Effector CD4-positive, alpha-beta T cell (primary cell): ENCODE results near the gene NLRX1.
"Not testable (repeated sequence)": the region's sequence is repeated elsewhere in the genome, so short reads cannot be mapped to it uniquely, and the experiment has no call there.

ENCODE experiments used
- DNase-seq: peaks from one replicate; pipeline ENCODE4 v3.0.0-alpha.2; 2020
- total RNA-seq: gene quantifications from one replicate; lab custom pipeline; 2026; lab: John Stamatoyannopoulos, UW

NLRX1 gene, protein sequence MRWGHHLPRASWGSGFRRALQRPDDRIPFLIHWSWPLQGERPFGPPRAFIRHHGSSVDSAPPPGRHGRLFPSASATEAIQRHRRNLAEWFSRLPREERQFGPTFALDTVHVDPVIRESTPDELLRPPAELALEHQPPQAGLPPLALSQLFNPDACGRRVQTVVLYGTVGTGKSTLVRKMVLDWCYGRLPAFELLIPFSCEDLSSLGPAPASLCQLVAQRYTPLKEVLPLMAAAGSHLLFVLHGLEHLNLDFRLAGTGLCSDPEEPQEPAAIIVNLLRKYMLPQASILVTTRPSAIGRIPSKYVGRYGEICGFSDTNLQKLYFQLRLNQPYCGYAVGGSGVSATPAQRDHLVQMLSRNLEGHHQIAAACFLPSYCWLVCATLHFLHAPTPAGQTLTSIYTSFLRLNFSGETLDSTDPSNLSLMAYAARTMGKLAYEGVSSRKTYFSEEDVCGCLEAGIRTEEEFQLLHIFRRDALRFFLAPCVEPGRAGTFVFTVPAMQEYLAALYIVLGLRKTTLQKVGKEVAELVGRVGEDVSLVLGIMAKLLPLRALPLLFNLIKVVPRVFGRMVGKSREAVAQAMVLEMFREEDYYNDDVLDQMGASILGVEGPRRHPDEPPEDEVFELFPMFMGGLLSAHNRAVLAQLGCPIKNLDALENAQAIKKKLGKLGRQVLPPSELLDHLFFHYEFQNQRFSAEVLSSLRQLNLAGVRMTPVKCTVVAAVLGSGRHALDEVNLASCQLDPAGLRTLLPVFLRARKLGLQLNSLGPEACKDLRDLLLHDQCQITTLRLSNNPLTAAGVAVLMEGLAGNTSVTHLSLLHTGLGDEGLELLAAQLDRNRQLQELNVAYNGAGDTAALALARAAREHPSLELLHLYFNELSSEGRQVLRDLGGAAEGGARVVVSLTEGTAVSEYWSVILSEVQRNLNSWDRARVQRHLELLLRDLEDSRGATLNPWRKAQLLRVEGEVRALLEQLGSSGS
- total RNA-seq: 14.8 reads per million, percentile 40 among the genes with 10 or more reads in this experiment

DNA sequence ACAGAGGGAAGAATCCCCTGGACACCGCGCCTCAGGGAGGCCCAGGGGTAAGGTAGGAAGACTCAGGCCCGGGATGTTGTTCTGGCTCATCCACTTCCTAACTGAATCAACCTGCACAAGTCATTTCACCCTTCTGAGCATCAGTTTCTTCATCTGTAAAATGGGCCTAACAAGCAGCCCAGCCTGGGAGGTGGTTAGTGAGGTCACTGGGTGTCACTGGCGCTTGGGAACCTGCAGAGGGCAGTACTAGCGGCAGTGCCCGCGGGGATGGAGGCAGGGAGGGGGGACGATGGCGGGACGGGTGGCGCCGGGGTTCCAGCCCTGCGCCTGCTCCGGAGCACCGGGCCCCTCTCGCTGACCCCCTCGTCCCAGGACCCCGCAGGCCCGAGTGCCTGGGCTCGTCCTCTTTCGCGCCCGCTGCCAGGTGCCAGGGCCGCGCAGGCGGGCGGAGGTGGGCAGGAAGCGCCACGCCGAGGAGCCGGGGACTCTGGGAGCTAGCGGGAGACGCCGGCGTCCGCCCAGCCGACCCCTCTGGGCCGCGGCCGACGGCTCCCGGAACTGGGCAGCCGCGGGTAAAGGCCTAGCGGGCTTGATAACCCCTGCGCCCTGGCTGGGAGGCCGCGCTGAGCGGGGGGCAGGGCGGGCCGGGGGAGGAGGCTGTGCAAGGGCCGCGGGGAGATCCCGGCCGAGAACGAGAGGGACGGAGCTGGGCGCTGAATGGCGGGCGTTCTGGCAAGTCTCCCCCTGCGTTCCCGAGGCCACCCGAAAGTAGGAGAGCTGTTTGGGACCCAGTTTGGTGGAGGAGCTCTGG is at the start of gene NLRX1:
Gene NLRX1, plus strand, starts transcription at position 255 of the 811 bp plus-strand sequence. CDS start 2,679 bp downstream, outside the sequence.
- DNase-seq: peak; percentile 77

DNA sequence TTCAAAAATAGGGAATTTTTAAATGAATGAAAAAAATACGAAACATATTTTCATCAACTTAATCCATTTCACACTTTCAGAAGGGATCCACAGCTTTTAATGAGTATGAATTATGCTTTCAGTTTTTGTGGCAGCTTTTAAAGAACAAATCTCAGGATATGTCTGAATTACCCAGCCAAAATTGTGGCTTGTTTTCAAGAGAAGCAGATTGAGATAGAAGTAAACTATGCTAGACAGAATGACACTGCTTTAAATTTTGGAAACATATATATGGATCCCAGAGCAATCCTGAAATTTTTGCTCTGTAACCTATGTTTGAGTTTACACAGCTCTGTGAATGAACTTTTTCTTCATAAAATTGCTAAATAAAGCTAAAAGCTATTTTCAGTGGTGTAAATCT is 49.6 kb upstream of the NLRX1 start:
- DNase-seq: no peak

DNA sequence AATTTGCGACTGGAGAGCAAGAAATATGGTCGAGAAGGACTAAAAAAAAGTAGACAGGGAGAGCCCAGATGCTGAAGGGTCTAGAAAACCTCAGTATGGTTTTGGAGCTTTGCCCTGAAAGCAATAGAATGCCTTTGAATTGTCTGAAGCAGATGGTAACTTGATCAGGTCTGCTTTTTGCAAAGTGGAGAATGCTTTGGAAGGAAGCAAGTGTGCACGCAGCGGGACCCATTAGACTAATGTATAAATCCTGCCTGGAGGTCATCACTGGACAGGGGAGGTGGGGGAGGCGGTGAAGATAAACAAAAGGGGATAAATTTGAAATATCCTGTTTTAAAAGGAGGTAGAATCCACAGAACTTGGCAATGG is 47.9 kb upstream of the NLRX1 start:
- DNase-seq: no peak

DNA sequence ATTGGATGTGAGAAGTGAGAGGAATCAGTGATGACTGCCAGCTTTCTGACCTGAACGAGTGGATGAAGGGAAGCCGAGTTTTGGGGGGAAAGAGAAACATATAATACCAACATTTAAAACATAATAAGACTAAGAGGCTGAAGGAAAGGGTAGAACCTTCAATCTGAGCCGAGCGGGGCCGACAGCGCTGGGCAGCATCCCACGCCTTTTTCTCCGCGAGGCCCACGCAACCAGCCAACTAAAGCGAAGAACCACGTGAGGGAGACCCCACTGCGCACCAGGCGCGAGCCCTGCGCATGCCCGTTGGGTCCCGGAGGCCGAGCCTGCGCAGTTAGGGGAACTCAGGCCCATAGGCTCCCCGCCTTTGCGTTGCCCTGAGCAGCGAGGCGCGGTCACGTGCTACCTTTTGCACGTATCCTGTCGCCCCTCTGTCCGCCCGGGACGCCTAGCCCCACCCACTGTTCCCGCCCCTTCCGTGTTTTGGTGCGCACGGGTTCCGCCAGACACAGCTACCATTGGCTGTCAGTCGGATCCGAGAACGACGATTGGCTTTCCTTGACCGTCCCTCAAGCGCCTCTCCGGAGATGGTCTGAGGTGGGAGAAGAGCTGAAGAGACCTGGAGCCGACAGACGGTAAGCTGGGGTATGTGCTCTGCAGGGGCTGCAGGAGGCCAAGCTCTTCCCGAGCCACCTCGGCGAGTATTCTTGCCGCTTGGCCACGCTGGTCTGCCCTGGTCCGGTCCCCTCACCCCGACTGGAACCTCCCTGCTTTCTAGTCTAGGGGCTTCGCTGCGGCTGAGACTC is 47.3 kb upstream of the NLRX1 start, which contains the start of gene HINFP:
Gene HINFP, plus strand, starts transcription at position 573 of the 803 bp plus-strand sequence. CDS start 5,365 bp downstream, outside the sequence.
- DNase-seq: peak; percentile 99

DNA sequence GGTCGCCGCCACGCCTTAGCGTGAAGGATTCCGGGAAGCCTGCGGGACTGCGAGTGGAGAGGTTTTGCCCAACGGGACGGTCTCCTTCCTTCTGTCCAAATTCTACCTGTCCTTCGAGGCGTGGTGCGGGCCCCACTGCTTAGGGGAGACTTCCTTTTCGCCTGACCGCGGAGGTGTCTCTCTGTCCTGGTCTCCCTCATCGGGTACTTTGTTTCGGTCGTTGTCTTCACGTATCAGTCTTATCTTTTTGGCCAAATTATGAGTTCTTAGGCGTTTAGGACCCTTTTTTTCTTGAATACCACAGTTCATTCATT is 46.8 kb upstream of the NLRX1 start:
- no peak for DNase-seq

DNA sequence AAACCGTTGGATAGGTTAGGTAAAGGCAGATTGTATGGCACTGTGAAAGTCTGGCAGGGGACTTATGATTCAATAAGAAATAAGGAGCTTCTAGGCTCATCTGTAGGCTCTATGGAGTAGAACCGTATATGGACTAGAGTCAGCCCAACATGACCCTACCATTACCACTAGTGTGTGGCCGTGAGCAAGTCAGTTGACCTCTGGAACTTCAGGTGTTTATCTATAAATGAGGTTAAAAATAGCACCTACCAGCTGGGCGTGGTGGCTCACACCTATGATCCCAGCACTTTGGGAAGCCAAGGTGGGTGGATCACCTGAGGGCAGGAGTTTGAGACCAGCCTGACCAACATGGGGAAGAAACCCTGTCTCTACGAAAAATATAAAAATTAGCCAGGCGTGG is 42.7 kb upstream of the NLRX1 start:
- DNase-seq: no peak

DNA sequence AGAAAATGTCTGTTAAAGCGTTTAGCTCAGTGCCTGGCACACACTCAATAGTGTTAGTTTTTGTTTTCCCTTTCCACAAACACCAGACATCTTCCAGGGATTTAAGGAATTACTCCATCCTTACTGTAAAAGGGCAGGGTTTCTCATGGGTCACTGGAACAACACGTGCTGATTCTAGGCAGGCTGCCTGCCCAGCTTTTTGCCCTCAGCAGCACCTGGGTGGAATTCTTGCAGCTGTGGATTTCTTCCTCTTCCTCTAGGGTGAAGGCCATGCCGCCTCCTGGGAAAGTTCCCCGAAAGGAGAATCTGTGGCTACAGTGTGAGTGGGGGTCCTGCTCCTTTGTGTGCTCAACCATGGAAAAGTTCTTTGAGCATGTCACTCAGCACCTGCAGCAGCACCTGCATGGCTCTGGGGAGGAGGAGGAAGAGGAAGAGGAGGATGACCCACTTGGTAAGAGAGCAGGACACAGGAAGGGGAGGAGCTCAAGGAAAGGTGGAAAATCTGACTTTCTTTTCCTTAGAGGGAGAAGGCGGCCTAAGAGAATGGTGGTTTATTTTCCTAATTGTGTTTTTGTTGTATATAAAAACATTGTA is 41.8 kb upstream of the NLRX1 start:
- DNase-seq: no peak

DNA sequence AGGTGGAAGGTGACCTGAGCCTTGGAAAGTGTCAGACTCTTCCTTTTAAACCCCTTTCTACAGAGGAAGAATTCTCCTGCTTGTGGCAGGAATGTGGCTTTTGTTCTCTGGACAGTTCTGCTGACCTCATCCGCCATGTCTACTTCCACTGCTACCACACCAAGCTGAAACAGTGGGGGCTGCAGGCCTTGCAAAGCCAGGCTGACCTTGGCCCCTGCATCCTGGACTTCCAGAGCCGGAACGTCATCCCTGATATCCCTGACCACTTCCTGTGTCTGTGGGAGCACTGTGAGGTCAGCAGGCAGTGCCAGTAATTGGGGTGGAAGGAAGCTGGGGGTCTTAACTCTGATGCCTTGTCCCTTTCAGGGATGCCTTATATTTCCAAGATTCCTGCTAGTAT is 37.9 kb upstream of the NLRX1 start:
- DNase-seq: no peak

DNA sequence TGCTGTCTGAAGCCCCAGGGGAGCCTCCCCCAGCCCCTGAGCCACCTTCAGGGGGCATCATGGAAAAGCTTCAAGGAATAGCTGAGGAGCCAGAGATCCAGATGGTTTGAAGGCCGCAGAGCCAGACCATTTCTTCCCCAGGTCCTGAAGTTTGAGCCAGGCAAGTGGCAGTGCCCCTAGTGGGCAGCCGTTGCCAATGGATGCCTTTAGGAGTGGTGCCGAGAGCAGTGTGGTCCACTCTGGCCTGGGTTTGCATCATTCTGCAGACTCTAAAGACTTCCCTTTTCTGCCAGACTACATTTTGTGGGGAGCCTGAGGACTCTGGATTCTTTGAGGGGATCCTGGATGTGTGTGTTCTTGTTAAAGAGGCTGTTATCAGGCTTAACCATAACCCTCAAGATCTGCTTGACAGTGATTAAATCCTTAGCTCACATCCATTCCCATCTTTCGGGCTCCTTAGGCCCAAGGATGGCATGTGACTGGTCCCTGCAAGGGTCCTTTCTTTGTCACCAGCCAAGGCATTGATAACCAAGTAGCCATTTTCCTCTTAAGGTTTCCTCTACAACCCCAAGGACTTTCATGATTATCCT is 34.0 kb upstream of the NLRX1 start:
- no peak for DNase-seq

DNA sequence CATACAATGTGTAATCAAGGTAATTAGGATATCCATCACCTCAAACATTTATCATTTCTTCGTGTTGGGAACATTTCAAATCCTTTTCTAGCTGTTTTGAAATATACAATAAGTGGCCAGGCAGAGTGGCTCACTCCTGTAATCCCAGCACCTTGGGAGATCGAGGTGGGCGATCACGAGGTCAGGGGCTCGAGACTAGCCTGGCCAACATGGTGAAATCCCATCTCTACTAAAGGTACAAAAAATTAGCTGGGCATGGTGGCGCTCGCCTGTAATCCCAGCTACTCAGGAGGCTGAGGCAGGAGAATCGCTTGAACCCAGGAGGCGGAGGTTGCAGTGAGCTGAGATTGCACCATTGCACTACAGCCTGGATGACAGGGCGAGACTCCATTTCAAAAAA is 29.2 kb upstream of the NLRX1 start:
- DNase-seq: not testable (repeated sequence)

DNA sequence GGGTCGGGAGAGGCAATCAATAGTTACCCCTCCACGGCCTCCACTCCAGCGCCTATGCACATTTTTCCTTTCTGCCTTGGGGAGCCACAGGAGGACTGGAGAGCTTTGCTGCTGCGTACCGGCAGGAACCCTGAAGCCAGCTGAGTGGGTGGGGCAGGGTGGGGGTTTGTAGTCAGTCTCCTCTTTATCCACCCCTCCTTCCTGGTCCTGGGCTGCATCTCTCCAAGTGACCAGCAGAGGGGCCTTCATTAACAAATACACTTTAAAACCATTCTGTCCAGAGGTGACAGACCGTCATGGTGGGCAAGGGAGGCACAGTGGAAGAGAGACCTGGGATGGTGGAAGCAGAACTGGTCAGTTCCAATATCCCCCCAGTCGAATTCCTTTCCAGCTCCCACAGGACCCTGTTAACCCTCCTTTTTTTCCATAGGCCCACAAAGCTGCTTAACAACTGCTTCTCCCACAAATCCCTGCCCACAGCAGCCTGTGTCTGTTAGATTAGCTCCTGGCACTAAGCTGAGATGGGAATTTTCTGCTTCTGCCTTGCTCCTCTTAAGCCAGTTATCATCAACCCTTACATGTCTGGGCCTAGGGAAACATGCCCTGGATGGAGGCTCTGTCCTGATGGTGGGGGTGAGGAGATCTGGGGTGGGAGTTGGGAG is 23.6 kb upstream of the NLRX1 start:
- DNase-seq: no peak

DNA sequence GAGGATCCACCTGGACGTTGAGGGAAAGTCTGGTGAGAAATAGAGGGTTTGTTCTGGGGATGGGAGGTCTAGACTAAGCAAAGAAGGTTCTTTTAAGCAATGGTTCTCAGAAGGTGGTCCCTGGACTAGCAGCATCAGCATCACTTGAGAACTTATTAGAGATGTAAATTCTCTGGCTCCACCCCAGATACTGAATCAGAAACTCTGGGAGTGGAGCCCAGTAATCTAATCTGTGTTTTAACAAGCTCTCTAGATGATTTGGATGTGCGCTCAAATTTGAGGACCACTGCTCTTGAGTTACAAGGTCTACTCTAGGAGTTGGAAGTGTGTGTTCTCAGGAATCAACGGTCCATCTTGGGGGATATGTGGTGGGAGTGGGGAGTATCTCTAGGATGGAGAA is 23.0 kb upstream of the NLRX1 start:
- no peak for DNase-seq

DNA sequence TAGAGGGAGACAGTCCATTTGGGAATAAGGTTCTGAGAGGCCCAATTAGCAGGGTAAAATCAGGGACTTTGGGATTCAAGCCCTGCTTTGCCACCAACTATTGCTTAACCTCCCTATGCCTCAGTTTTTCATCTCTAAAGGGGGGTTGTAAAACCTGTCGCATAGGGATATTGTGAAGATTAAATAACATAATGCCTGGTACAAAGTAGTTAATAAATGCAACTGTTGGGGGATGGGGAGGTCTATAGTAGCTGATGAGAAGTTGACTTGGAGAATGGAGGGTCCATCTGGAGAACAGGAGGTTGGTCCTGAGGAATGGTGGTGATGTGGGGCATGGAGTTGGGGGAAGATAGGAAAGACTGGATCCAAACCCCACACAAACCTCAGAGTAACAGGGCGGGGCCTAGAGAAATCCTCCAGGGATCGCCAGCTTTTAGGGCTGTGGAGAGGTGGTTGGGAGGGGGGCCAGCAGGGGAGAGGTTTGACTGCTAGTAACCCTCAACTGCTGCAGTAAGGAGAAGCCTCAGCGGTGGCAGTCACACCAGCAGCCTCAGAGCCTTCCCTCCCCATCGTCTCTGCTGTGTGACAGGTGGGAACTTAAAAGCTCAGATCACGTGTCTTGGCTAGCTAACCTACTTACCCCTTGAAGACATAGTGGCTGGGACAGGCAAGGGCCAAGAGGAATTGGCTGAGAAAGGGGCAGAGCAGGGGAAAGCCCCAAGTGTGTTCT is 20.8 kb upstream of the NLRX1 start:
- no peak for DNase-seq

DNA sequence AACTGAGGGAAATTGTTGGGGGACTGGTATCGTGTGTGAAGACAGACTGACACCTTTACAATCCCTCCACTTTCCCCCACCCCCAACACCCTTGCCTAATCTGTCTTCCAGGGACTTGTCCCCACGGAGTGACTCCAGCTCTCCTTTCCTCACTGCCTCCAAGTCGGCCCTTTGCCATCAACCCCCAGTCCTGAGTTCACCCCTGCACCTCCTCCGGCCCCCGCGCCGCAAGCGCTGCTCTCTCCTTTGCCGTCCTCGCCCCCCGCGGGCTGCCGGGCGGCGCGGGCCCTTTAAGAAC is 19.9 kb upstream of the NLRX1 start:
- no peak for DNase-seq

DNA sequence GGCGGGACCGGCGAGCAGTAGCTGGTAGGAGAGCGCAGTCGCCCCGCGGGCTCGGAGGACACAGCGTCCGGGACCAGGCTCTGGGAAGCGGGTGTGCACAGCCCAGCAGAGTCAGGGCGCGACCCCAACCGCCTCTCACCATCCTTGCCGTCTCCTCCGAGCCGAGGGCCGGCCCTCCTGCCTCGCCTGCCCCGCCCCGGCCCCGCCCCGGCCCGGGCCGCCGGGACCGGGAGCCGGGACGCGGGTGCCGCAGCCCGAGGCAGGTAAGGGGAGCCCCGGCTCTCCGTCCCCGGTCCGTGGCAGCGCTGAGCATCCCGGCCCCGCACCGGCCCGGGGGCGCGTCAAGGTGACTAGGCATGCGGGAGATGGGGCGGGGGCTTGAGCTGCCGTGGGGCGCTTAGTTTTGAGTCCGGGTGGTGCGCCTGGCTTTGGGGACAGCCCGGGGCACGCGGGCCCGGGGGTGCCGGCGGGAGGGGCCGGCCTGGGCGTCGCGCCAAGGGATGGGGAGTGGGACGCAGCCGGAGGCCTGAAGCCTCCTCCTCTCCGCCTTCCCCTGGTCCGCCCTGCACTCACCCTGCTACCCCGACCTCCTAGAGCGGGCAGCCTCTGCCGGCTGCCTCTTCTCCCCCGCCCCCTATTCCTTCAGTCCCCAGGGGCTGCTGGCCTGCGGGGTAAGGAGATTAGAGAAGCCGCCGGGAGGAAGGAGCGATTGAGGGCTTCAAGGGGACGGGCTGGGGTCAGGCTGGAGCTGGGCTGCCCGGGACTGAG is 19.3 kb upstream of the NLRX1 start, which contains the start of gene ABCG4:
Gene ABCG4, plus strand, starts transcription at position 35 of the 768 bp plus-strand sequence. CDS start 914 bp downstream, outside the sequence.
- DNase-seq: no peak

DNA sequence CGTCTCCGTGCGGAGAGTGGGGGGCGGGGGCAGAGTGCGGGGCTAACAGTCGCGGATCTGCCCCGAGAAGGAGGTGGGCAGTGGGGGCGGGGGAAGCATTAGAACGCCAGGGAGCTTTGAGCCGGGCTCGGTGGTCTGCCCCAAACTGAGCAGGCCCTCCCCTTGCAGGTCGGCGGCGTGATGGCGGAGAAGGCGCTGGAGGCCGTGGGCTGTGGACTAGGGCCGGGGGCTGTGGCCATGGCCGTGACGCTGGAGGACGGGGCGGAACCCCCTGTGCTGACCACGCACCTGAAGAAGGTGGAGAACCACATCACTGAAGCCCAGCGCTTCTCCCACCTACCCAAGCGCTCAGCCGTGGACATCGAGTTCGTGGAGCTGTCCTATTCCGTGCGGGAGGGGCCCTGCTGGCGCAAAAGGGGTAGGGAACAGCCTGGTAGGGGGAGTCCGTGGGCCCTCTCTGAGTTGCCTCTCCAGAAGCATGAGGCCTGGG is 18.7 kb upstream of the NLRX1 start:
- DNase-seq: no peak

DNA sequence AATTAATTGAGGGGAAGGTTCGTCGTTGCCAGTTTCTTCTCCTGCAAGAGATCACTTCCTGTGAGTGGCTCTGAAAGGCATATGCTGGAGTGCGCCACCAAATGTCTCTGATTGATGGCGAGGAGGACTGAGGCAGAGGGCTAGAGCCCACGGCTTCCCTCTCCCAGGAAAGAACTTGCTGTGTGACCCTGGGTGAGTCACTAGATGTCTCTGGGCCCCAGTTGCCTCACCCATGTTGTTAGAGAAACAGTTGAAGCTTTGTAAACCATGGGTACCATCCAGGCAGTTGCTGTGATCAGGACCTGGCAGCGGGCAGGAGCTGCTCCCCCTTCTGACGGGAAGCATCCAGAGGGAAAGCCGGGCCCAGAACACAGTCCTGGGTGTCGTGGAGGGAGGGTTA is 16.5 kb upstream of the NLRX1 start:
- no peak for DNase-seq

DNA sequence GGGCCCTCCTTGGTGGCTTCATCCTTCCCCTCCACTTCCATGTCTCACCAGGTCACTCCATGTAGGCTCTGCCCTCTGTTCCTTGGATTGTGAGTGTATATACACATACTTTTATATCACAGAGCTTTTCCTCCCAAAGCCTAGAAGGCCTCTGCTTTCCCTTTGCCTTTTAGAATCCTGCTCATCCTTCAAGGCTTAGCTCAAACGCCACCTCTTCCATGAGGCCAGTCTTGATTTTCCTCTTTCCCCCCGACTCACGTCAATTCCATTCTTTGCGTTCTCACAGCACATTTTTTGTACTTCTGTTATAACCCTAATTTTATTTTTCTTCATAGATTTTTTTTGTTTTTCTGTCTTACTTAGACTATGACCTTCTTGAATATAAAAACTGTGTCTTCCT is 15.9 kb upstream of the NLRX1 start:
- no peak for DNase-seq
